Choroid plexus epithelial cell (primary cell): ENCODE results near the gene XXYLT1.
A peak's percentile ranks its signal among the peaks of the same experiment; 100 is the strongest.

Source experiments
- DNase-seq: peaks from one replicate; pipeline ENCODE4 v3.0.0-alpha.2; 2010; ENCODE audit warnings: low read depth
- H3K4me3 ChIP-seq: 2 replicates; pipeline ENCODE4 v1.5.1; 2011; ENCODE audit warnings: low read depth, mild to moderate bottlenecking, control low read depth, low read length, moderate library complexity
- CTCF ChIP-seq: conservative IDR thresholded peaks from 2 replicates; pipeline ENCODE4 v1.5.1; 2011; ENCODE audit warnings: low read depth, mild to moderate bottlenecking, control low read depth, inconsistent platforms, low read length, moderate library complexity

XXYLT1 gene

GRCh38 chr3:195209083-195209846 is 61.7 kb downstream of the XXYLT1 start:
- no peak for DNase-seq
- no peak overlapping the region for H3K4me3 ChIP-seq
- no peak for TF ChIP-seq CTCF

DNA sequence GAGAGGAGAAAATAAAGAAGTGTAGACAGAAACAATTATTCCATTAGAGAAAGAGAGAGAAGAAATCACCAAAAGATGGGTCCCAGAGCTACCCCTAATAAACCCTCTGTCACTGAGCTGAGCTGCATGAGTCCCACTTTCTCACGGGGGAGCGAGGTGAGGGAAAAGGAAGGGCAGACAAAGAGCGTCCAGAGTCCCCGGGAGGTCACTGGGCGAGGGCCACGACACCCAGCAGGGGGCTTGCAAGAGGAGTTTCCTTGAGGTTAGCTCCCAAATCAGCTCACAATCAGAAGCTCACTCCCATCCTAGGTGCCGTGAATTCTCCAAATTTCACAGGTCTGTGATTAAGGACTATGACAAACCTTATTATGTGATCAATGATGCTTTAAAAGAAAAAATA is 62.3 kb downstream of the XXYLT1 start:
- H3K4me3 ChIP-seq, result no peak overlapping the region
- no peak for TF ChIP-seq CTCF
- no peak for DNase-seq

DNA sequence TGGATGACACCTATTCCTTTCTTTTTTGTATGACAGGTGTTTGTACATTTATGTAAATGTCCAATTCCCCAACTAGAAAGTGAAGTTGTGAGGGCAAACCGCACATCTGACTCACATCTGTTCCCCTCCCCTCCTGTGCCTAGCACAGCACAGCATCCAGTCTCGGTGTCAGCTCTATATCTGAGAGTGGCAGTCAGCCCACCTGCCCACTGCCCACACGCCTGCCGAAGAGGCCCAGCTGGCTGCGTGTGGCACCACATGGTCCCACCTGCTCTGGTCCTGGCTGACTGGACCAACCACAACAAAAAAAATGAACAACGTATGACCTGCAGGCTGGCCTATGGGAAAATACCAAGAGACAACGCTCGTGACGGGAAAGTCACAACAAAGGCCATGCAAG is 62.8 kb downstream of the XXYLT1 start:
- DNase-seq, result no peak
- TF ChIP-seq CTCF, result no peak
- no peak overlapping the region for H3K4me3 ChIP-seq

DNA sequence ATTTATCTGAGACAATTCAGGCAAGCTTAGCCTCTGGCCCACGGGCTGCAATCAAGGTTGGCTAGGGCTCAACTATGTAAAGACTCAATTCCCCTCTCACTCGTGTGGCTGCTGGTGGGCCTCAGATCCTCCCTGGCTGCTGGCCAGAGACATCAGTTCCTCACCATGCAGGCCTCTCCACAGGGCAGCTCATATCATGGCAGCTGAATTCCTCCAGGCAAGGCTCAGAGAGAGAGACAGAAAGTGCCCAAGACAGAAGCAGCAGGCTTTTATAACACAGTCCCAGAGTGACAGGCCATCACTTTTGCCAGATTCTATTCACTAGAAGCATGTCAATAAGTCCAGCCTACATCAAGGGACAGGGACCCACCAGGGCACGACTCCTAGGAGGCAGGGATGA is 63.2 kb downstream of the XXYLT1 start:
- DNase-seq, result peak; percentile 65
- no peak for TF ChIP-seq CTCF
- H3K4me3 ChIP-seq, result no peak overlapping the region

DNA sequence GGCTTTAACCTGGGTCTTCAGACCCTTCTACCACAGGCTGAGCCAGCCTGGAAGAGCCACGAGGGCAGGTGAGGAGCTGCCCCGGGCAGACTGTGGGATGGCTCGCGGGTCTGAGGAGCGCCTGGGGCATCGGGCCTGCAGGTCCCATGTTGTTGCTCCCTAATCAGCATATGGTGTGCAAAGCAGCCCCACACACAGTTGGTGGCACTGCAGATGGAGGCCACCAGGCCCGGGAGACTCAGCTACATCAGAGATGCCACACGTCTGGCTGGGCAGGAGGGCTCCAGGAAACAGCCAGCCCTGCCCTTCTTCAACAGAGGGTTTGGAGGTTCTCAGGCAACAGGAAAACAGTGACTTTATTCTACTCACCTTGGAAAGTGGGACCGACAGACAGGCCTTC is 63.9 kb downstream of the XXYLT1 start:
- H3K4me3 ChIP-seq, result no peak overlapping the region
- no peak for DNase-seq
- no peak for TF ChIP-seq CTCF

DNA sequence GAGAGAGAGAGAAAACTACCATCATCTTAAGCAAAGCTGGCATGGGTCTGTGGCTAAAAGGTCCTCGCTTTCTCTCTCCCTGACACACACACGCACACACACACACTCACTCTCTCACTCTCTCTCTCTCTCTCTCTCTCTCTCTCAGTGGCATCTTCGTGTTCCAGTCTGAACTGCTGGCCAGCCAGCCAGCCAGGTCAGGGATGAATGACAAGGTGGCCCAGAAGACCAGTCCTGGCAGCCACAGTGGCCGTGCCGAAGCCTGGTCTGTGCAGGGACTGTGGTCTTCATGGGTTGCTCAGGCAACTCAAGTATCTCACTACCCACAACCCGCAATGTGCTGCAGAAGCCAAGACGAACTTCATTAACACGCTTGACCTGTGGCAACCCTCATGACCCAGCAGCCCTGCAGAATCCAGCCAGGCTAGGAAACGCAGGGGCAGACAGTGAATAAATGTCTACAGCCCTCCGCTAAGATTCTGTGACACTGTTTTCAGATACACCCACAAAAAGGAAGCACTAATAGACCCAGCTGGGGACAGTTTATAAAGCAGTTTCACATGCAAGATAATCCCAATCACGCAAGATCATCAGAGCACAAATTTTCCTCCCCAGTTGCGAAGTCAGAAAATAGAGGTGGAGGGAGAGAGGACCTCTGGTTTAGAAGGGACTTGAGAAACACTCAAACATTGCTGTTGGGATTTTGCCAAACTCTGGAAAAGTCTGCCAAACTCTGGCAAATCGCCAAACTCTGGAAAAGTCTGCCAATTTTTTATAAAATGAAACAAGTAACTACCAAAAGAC is 66.4 kb downstream of the XXYLT1 start:
- no peak overlapping the region for H3K4me3 ChIP-seq
- no peak for TF ChIP-seq CTCF
- peak; percentile 43 for DNase-seq

GRCh38 chr3:195203606-195204005 is 67.4 kb downstream of the XXYLT1 start:
- no peak overlapping the region for H3K4me3 ChIP-seq
- no peak for TF ChIP-seq CTCF
- no peak for DNase-seq
